OCI-LY3 (cell line): ENCODE results near the gene ABCC10.
A peak's percentile ranks its signal among the peaks of the same experiment; 100 is the strongest.

ENCODE experiments used
- H2AFZ ChIP-seq: fragments of 200-600, 300-600 bp; shearing (Covaris generic); 2 replicates; pipeline ENCODE4 v1.6.0; 2014; ENCODE audit warnings: antibody characterized with exemption, low read depth, low read length
- H3K27ac ChIP-seq: fragments of 200-600, 300-600 bp; sonication (generic); 2 replicates; pipeline ENCODE4 v1.5.1; 2014; ENCODE audit warnings: mild to moderate bottlenecking, low read length, moderate library complexity, mixed read lengths
- H3K27me3 ChIP-seq: fragments of 200-600, 300-600 bp; sonication (generic); 2 replicates; pipeline ENCODE4 v1.6.1; 2014; ENCODE audit warnings: low read depth, low read length, mixed read lengths
- H3K36me3 ChIP-seq: fragments of 200-600, 300-600 bp; sonication (generic); replicated peaks from 2 replicates; pipeline ENCODE3; 2014; ENCODE audit warnings: low read depth, low read length, mixed read lengths
- H3K4me1 ChIP-seq: fragments of 300-600, 200-600 bp; sonication (generic); 2 replicates; pipeline ENCODE4 v1.6.1; 2014; ENCODE audit warnings: low read length, mixed read lengths
- H3K4me2 ChIP-seq: fragments of 200-600, 300-600 bp; sonication (generic); 2 replicates; pipeline ENCODE4 v1.6.1; 2014; ENCODE audit warnings: low read length, mixed read lengths
- H3K4me3 ChIP-seq: fragments of 300-600, 200-600 bp; sonication (generic); 2 replicates; pipeline ENCODE4 v1.5.1; 2014; ENCODE audit warnings: antibody characterized with exemption, mild to moderate bottlenecking, low read length, moderate library complexity
- H3K79me2 ChIP-seq: fragments of 300-600, 200-600 bp; shearing (Covaris generic); 2 replicates; pipeline ENCODE4 v1.6.1; 2014; ENCODE audit warnings: mild to moderate bottlenecking, low read length, mixed read lengths
- H3K9ac ChIP-seq: fragments of 300-600, 200-600 bp; shearing (Covaris generic); 2 replicates; pipeline ENCODE4 v1.6.0; 2014; ENCODE audit warnings: mild to moderate bottlenecking, low read length, moderate library complexity
- H3K9me3 ChIP-seq: fragments of 200-600, 300-600 bp; shearing (Covaris generic); 2 replicates; pipeline ENCODE4 v1.6.1; 2014; ENCODE audit warnings: low read length, mixed read lengths; ENCODE audit not compliant: insufficient read depth
- H4K20me1 ChIP-seq: fragments of 200-600, 300-600 bp; sonication (generic); 2 replicates; pipeline ENCODE4 v1.6.1; 2016; ENCODE audit warnings: low read length, mixed read lengths; ENCODE audit not compliant: insufficient read depth
- CTCF ChIP-seq: fragments of 200-600, 300-600 bp; sonication (generic); IDR thresholded peaks from 2 replicates; pipeline ENCODE4 v1.5.1; 2014; ENCODE audit warnings: antibody characterized with exemption, low read length, low read depth
- EZH2phosphoT487 ChIP-seq: fragments of 200-600 bp; shearing (Covaris generic); IDR thresholded peaks from 2 replicates; pipeline ENCODE4 v1.6.1; 2018; ENCODE audit warnings: antibody characterized with exemption, mixed run types, low read depth

Gene ABCC10

GRCh38 chr6:43428112-43428570 is 800 bp downstream of the ABCC10 start:
- TF ChIP-seq CTCF, result no peak
- Histone ChIP-seq H4K20me1 (no peaks in the 10 kb centered on the region), H2AFZ (peak overlapping the region; percentile 87), H3K36me3 (peaks cover 12% of the 10 kb centered on the region), H3K9me3 (no peaks in the 10 kb centered on the region), H3K4me3 (peak overlapping the region; percentile 79), H3K79me2 (peaks cover 21% of the 10 kb centered on the region), H3K4me2 (peak overlapping the region; percentile 76), H3K27ac (peak overlapping the region; percentile 70), H3K27me3 (no peaks in the 10 kb centered on the region), H3K9ac (peak overlapping the region; percentile 75), H3K4me1 (peaks cover 16% of the 10 kb centered on the region)

GRCh38 chr6:43428874-43429273 is 1.5 kb downstream of the ABCC10 start:
- no peak overlapping the region for H2AFZ ChIP-seq
- H3K4me3 ChIP-seq, result peak overlapping the region; percentile 79
- no peaks in the 10 kb centered on the region for H3K27me3 ChIP-seq
- H3K36me3 ChIP-seq, result peaks cover 19% of the 10 kb centered on the region
- H4K20me1 ChIP-seq, result no peaks in the 10 kb centered on the region
- no peak overlapping the region for H3K27ac ChIP-seq
- peaks cover 21% of the 10 kb centered on the region for H3K79me2 ChIP-seq
- H3K4me1 ChIP-seq, result peaks cover 14% of the 10 kb centered on the region
- H3K4me2 ChIP-seq, result peak overlapping the region; percentile 76
- no peaks in the 10 kb centered on the region for H3K9me3 ChIP-seq
- TF ChIP-seq EZH2phosphoT487, result no peak
- TF ChIP-seq CTCF, result no peak
- peak overlapping the region; percentile 75 for H3K9ac ChIP-seq

GRCh38 chr6:43432009-43432945 is 4.9 kb downstream of the ABCC10 start:
- TF ChIP-seq EZH2phosphoT487 (no peak), CTCF (no peak)
- H3K4me2 ChIP-seq, result no peak overlapping the region

GRCh38 chr6:43433148-43433547 is 5.8 kb downstream of the ABCC10 start:
- Histone ChIP-seq H2AFZ (no peak overlapping the region), H3K79me2 (peaks cover 17% of the 10 kb centered on the region), H3K36me3 (peaks cover 40% of the 10 kb centered on the region), H4K20me1 (no peaks in the 10 kb centered on the region), H3K4me3 (no peak overlapping the region), H3K4me1 (peaks cover 8% of the 10 kb centered on the region), H3K4me2 (no peak overlapping the region), H3K9me3 (no peaks in the 10 kb centered on the region), H3K27ac (no peak overlapping the region), H3K27me3 (no peaks in the 10 kb centered on the region), H3K9ac (no peak overlapping the region)
- no peak for TF ChIP-seq CTCF

More at GRCh38 chr6:43432009-43432945, 4.9 kb downstream of the ABCC10 start:
- peaks cover 35% of the 10 kb centered on the region for H3K36me3 ChIP-seq
- no peak overlapping the region for H2AFZ ChIP-seq
- peaks cover 8% of the 10 kb centered on the region for H3K4me1 ChIP-seq
- no peak overlapping the region for H3K27ac ChIP-seq
- H4K20me1 ChIP-seq, result no peaks in the 10 kb centered on the region
- H3K9me3 ChIP-seq, result no peaks in the 10 kb centered on the region
- H3K9ac ChIP-seq, result no peak overlapping the region
- peaks cover 21% of the 10 kb centered on the region for H3K79me2 ChIP-seq
- H3K27me3 ChIP-seq, result no peaks in the 10 kb centered on the region
- no peak overlapping the region for H3K4me3 ChIP-seq
